Vagina (tissue), 2 donors: ENCODE measurements around the gene RASA3.

Source experiments
- POLR2A ChIP-seq, 2 donors: fragments of 450-650 bp; IDR thresholded peaks; one replicate each; pipeline ENCODE4 v1.6.1; 2017; ENCODE audit warnings: antibody characterized with exemption in 2 of 2, mild to moderate bottlenecking in 2 of 2, moderate library complexity in 2 of 2
- POLR2AphosphoS5 ChIP-seq, 2 donors: sonication (generic); formaldehyde crosslinking; IDR thresholded peaks; one replicate each; pipeline ENCODE4 v1.9.0; 2017; ENCODE audit warnings: antibody characterized with exemption in 2 of 2, mild to moderate bottlenecking in 2 of 2, low read depth in 1 of 2; ENCODE audit not compliant: insufficient read depth in 1 of 2
- TF ChIP-seq, protein P1 (sequence below), 3 experiments: fragments of 450-650 bp in 2 of 3; fragments of 200-600 bp in 1 of 3; sonication (generic) in 1 of 3; IDR thresholded peaks; one replicate each; pipeline ENCODE4 v1.5.1; 2017 to 2019; ENCODE audit warnings: antibody characterized with exemption in 3 of 3, mild to moderate bottlenecking in 2 of 3, moderate library complexity in 2 of 3

- TF ChIP-seq, protein P1, sequence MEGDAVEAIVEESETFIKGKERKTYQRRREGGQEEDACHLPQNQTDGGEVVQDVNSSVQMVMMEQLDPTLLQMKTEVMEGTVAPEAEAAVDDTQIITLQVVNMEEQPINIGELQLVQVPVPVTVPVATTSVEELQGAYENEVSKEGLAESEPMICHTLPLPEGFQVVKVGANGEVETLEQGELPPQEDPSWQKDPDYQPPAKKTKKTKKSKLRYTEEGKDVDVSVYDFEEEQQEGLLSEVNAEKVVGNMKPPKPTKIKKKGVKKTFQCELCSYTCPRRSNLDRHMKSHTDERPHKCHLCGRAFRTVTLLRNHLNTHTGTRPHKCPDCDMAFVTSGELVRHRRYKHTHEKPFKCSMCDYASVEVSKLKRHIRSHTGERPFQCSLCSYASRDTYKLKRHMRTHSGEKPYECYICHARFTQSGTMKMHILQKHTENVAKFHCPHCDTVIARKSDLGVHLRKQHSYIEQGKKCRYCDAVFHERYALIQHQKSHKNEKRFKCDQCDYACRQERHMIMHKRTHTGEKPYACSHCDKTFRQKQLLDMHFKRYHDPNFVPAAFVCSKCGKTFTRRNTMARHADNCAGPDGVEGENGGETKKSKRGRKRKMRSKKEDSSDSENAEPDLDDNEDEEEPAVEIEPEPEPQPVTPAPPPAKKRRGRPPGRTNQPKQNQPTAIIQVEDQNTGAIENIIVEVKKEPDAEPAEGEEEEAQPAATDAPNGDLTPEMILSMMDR (IDR thresholded peaks at IDR 0.05): no peak
- TF ChIP-seq POLR2A (IDR thresholded peaks at IDR 0.05): no peak
- TF ChIP-seq POLR2AphosphoS5 (IDR thresholded peaks at IDR 0.05; ENCODE audit: insufficient read depth in 1 of 2, low read depth in 1 of 2): no peak
Observed at GRCh38 chr13:114146629-114147028, 14.2 kb upstream of the RASA3 start.
